ENCODE results near the gene DCHS2. TPM values are rescaled to one million over a fixed set of nuclear protein-coding genes. Genes with fewer than 3 reads are reported as not detected.

Gene DCHS2
- total RNA-seq, 2 experiments from 2014 or later, result 0.16 to 0.22 TPM

DNA sequence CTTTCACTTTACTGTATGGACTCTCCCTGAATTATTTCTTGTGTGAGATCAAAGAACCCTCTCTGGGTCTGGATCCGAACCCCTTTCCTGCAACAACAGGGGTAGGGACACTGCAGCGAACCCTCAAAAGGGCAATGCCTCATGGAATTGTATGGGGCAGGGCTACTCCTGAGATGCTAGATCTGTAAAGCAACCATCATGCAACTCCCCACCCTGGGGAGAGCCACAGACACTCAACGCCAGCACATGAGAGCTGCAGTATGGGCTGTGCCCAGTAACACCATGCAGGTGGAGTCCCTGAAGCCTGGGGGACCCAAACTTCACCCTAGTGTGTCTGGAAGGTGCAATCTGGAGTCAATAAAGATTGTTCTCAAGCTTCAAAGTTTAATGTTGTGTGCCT lies 304.7 kb downstream of the DCHS2 start:
- TF ChIP-seq, protein P1, sequence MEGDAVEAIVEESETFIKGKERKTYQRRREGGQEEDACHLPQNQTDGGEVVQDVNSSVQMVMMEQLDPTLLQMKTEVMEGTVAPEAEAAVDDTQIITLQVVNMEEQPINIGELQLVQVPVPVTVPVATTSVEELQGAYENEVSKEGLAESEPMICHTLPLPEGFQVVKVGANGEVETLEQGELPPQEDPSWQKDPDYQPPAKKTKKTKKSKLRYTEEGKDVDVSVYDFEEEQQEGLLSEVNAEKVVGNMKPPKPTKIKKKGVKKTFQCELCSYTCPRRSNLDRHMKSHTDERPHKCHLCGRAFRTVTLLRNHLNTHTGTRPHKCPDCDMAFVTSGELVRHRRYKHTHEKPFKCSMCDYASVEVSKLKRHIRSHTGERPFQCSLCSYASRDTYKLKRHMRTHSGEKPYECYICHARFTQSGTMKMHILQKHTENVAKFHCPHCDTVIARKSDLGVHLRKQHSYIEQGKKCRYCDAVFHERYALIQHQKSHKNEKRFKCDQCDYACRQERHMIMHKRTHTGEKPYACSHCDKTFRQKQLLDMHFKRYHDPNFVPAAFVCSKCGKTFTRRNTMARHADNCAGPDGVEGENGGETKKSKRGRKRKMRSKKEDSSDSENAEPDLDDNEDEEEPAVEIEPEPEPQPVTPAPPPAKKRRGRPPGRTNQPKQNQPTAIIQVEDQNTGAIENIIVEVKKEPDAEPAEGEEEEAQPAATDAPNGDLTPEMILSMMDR (IDR thresholded peaks at IDR 0.05), result no peak
- H3K9me3 Mint-ChIP-seq, result no peaks in the 10 kb centered on the region

DNA sequence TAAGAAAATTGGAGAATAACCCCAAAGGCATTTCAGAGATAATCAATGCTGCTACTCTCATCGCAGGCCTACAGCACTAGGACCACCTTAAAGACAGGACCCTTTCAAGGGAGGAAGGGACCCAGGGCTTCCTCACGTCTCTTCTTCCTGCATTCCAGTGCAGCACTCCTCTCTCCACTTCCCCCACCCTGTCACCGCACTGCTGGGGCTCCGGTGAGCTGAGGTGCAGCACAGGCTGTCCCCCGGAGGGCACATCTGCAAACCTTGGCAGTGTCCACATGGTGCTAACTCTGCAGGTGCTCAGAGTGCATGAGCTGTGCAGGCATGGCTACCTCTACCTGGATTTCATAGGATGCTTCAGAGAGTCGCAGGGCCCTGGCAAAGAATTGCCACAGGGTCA lies 305.6 kb downstream of the DCHS2 start:
- Mint-ChIP-seq H3K9me3 (no peaks in the 10 kb centered on the region), H3K36me3 (ENCODE audit: low read depth) (no peaks in the 10 kb centered on the region), H3K27ac (no peak overlapping the region), H3K4me3 (no peak overlapping the region), H3K4me1 (ENCODE audit: low read depth) (no peaks in the 10 kb centered on the region), H3K27me3 (peaks cover 14% of the 10 kb centered on the region)
- CTCF ChIA-PET, result no interaction called here
- no peak for DNase-seq
- intact Hi-C loops (cut with DNase I, micrococcal nuclease), result no loop called here
- no peak for ATAC-seq (ENCODE audit: poor library complexity)
- no peaks in the 10 kb centered on the region for H3K9me3 ChIP-seq (ENCODE audit: control insufficient read depth in 1 of 2, insufficient read depth in 1 of 2, low read length in 2 of 2)
- TF ChIP-seq, protein P1 (IDR thresholded peaks at IDR 0.05), result no peak
- no peaks in the 10 kb centered on the region for H3K36me3 ChIP-seq (ENCODE audit: insufficient read depth, low read length)
- no peaks in the 10 kb centered on the region for H3K4me1 ChIP-seq (ENCODE audit: insufficient read depth, low read length)
- no peak overlapping the region for H3K27ac ChIP-seq (ENCODE audit: low read depth in 1 of 2, low read length in 2 of 2)
- H3K27me3 ChIP-seq (ENCODE audit: control insufficient read depth in 1 of 2, insufficient read depth in 2 of 2, low read length in 2 of 2), result no peaks in the 10 kb centered on the region
- POLR2A ChIA-PET, result no interaction called here
- H3K4me3 ChIP-seq (ENCODE audit: low read length), result no peak overlapping the region

More for the DNA sequence above, 304.7 kb downstream of the DCHS2 start:
- Mint-ChIP-seq H3K27ac (no peak overlapping the region), H3K27me3 (peaks cover 14% of the 10 kb centered on the region), H3K4me1 (ENCODE audit: low read depth) (no peaks in the 10 kb centered on the region), H3K36me3 (ENCODE audit: low read depth) (no peaks in the 10 kb centered on the region), H3K4me3 (no peak overlapping the region)
- H3K4me1 ChIP-seq (ENCODE audit: insufficient read depth, low read length), result no peaks in the 10 kb centered on the region
- no peak overlapping the region for H3K4me3 ChIP-seq (ENCODE audit: low read length)
- no peaks in the 10 kb centered on the region for H3K36me3 ChIP-seq (ENCODE audit: insufficient read depth, low read length)
- no peaks in the 10 kb centered on the region for H3K9me3 ChIP-seq (ENCODE audit: control insufficient read depth in 1 of 2, insufficient read depth in 1 of 2, low read length in 2 of 2)
- DNase-seq, result no peak
- POLR2A ChIA-PET, result no interaction called here
- no peak overlapping the region for H3K27ac ChIP-seq (ENCODE audit: low read depth in 1 of 2, low read length in 2 of 2)
- H3K27me3 ChIP-seq (ENCODE audit: control insufficient read depth in 1 of 2, insufficient read depth in 2 of 2, low read length in 2 of 2), result no peaks in the 10 kb centered on the region
- ATAC-seq (ENCODE audit: poor library complexity), result no peak
- intact Hi-C loops (cut with DNase I, micrococcal nuclease), result no loop called here
- CTCF ChIA-PET, result no interaction called here

DNA sequence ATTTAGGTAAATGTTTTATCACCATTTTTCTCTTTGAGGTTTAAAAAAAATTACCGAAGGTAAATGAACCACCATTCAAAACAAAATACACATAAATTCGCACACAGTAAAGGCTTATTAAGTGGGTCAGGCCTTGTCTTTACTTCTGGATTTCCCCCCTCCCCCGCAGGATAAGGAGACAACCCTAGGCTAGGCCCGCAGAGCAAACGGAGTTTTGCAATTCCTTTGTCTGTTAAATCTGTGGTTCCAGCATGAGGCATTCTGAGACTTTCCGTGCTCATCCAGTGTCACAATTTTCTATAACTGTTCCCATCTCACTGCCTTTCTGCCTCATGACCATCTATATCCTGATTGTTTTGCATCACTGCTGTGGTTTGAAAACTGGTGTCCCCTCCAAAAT lies 307.4 kb downstream of the DCHS2 start:
- intact Hi-C loops (cut with DNase I, micrococcal nuclease), result no loop called here
- ATAC-seq (ENCODE audit: poor library complexity), result no peak
- Histone ChIP-seq H3K27ac (ENCODE audit: low read depth in 1 of 2, low read length in 2 of 2) (no peak overlapping the region), H3K36me3 (ENCODE audit: insufficient read depth, low read length) (no peaks in the 10 kb centered on the region), H3K9me3 (ENCODE audit: control insufficient read depth in 1 of 2, insufficient read depth in 1 of 2, low read length in 2 of 2) (no peaks in the 10 kb centered on the region), H3K4me3 (ENCODE audit: low read length) (no peak overlapping the region), H3K27me3 (ENCODE audit: control insufficient read depth in 1 of 2, insufficient read depth in 2 of 2, low read length in 2 of 2) (no peaks in the 10 kb centered on the region), H3K4me1 (ENCODE audit: insufficient read depth, low read length) (no peaks in the 10 kb centered on the region)
- no peak for DNase-seq
- Mint-ChIP-seq H3K9me3 (no peaks in the 10 kb centered on the region), H3K36me3 (ENCODE audit: low read depth) (no peaks in the 10 kb centered on the region), H3K4me3 (no peak overlapping the region), H3K4me1 (ENCODE audit: low read depth) (no peaks in the 10 kb centered on the region), H3K27me3 (peaks cover 15% of the 10 kb centered on the region), H3K27ac (no peak overlapping the region)
- CTCF ChIA-PET, result no interaction called here
- POLR2A ChIA-PET, result no interaction called here
- TF ChIP-seq, protein P1 (IDR thresholded peaks at IDR 0.05), result no peak
